PFSK-1 (cell line): ENCODE measurements around the gene DAB2IP.

Experiments
- FOXP2 ChIP-seq: optimal IDR thresholded peaks from 2 replicates; pipeline ENCODE3; 2011; ENCODE audit warnings: borderline replicate concordance, control low read depth, inconsistent platforms; ENCODE audit not compliant: insufficient read depth; ENCODE audit errors: extremely low read length, extremely low read depth
- POLR2AphosphoS5 ChIP-seq: IDR thresholded peaks from 2 replicates; pipeline ENCODE4 v1.6.1; 2012; ENCODE audit warnings: low read depth, mild to moderate bottlenecking, control low read depth, low read length, moderate library complexity
- SIN3A ChIP-seq: IDR thresholded peaks from 2 replicates; pipeline ENCODE4 v1.6.1; 2012; ENCODE audit warnings: mild to moderate bottlenecking, low read length, moderate library complexity, borderline replicate concordance; ENCODE audit not compliant: insufficient read depth
- TAF1 ChIP-seq: IDR thresholded peaks from 2 replicates; pipeline ENCODE4 v1.6.1; 2012; ENCODE audit warnings: low read length, control low read depth, borderline replicate concordance; ENCODE audit not compliant: insufficient read depth
- TF ChIP-seq, protein P1 (sequence below), 2 experiments: IDR thresholded peaks; 2 replicates each; pipeline versions ENCODE4 v1.6.1 to v1.8.0; 2011 to 2012; ENCODE audit warnings: low read depth in 2 of 2, low read length in 2 of 2, control low read depth in 1 of 2, inconsistent platforms in 1 of 2, mild to moderate bottlenecking in 1 of 2, moderate library complexity in 1 of 2; ENCODE audit not compliant: insufficient read depth in 1 of 2

The DAB2IP gene

GRCh38 chr9:121736934-121737462 is 85.6 kb downstream of the DAB2IP start:
- TF ChIP-seq SIN3A (no peak), TAF1 (no peak), POLR2AphosphoS5 (no peak), FOXP2 (no peak)
- TF ChIP-seq, protein P1, sequence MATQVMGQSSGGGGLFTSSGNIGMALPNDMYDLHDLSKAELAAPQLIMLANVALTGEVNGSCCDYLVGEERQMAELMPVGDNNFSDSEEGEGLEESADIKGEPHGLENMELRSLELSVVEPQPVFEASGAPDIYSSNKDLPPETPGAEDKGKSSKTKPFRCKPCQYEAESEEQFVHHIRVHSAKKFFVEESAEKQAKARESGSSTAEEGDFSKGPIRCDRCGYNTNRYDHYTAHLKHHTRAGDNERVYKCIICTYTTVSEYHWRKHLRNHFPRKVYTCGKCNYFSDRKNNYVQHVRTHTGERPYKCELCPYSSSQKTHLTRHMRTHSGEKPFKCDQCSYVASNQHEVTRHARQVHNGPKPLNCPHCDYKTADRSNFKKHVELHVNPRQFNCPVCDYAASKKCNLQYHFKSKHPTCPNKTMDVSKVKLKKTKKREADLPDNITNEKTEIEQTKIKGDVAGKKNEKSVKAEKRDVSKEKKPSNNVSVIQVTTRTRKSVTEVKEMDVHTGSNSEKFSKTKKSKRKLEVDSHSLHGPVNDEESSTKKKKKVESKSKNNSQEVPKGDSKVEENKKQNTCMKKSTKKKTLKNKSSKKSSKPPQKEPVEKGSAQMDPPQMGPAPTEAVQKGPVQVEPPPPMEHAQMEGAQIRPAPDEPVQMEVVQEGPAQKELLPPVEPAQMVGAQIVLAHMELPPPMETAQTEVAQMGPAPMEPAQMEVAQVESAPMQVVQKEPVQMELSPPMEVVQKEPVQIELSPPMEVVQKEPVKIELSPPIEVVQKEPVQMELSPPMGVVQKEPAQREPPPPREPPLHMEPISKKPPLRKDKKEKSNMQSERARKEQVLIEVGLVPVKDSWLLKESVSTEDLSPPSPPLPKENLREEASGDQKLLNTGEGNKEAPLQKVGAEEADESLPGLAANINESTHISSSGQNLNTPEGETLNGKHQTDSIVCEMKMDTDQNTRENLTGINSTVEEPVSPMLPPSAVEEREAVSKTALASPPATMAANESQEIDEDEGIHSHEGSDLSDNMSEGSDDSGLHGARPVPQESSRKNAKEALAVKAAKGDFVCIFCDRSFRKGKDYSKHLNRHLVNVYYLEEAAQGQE (IDR thresholded peaks at IDR 0.05; ENCODE audit: insufficient read depth in 1 of 2, low read depth in 2 of 2, low read length in 2 of 2): no peak

GRCh38 chr9:121737481-121737931 is 86.1 kb downstream of the DAB2IP start:
- TF ChIP-seq, protein P1 (IDR thresholded peaks at IDR 0.05; ENCODE audit: insufficient read depth in 1 of 2, low read depth in 2 of 2, low read length in 2 of 2): no peak
- no peak for TF ChIP-seq POLR2AphosphoS5
- TF ChIP-seq SIN3A: no peak
- TF ChIP-seq TAF1: no peak
- TF ChIP-seq FOXP2: no peak

- TF ChIP-seq, protein P1 (IDR thresholded peaks at IDR 0.05; ENCODE audit: insufficient read depth in 1 of 2, low read depth in 2 of 2, low read length in 2 of 2): no peak
- no peak for TF ChIP-seq POLR2AphosphoS5
- TF ChIP-seq TAF1: no peak
- TF ChIP-seq FOXP2: no peak
- no peak for TF ChIP-seq SIN3A
These were observed 87.0 kb downstream of the DAB2IP start for GRCh38 chr9:121738411-121738810.

- TF ChIP-seq, protein P1 (IDR thresholded peaks at IDR 0.05; ENCODE audit: insufficient read depth in 1 of 2, low read depth in 2 of 2, low read length in 2 of 2): no peak
- TF ChIP-seq FOXP2 (no peak), POLR2AphosphoS5 (no peak)
These were observed 87.5 kb downstream of the DAB2IP start for GRCh38 chr9:121738968-121739367.

GRCh38 chr9:121739971-121740370 is 88.5 kb downstream of the DAB2IP start:
- TF ChIP-seq POLR2AphosphoS5 (no peak), TAF1 (no peak), SIN3A (no peak), FOXP2 (no peak)
- TF ChIP-seq, protein P1 (IDR thresholded peaks at IDR 0.05; ENCODE audit: insufficient read depth in 1 of 2, low read depth in 2 of 2, low read length in 2 of 2): no peak
